ENCODE data around the gene MCAM. TPM values are rescaled to one million over a fixed set of nuclear protein-coding genes. Genes with fewer than 3 reads are reported as not detected.

Gene MCAM
- total RNA-seq, 2 experiments from 2014 or later, result 1.0 to 1.4 TPM

- no peaks in the 10 kb centered on the region for H3K9me3 Mint-ChIP-seq
- H3K27ac Mint-ChIP-seq, result no peak overlapping the region
- DNase-seq, result peak; percentile 19
- POLR2A ChIA-PET, result no interaction called here
- CTCF ChIA-PET, result interaction anchor here (0.5 to 1.8 kb wide), 12 partner anchors 8 to 168 kb away, joined by 3 to 7 read pairs (median 3); no protein-coding TSS in a partner anchor
- H3K4me3 Mint-ChIP-seq, result no peak overlapping the region
- H3K4me1 Mint-ChIP-seq, result peaks cover 50% of the 10 kb centered on the region
- peaks cover 15% of the 10 kb centered on the region for H3K36me3 Mint-ChIP-seq (ENCODE audit: low read depth)
- no peaks in the 10 kb centered on the region for H3K27me3 Mint-ChIP-seq
These were observed 54.1 kb downstream of the MCAM start for GRCh38 chr11:119262668-119263351.

DNA sequence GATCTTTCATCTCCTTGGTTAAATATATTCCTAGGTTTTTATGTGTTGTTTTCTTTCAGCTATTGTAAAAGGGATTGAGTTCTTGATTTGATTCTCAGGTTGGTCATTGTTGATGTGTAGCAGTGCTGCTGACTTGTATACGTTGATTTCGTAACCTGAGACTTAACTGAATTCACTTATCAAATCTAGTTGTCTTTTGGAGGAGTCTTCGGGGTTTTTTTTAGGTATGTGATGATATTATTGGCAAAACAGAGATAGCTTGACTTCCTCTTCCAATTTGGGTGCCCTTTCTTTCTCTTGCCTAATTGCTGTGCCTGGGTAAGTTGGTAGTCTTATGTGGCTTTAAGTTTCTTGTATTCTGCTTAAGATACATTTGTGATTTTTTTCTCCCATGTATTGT is 57.9 kb downstream of the MCAM start:
- CTCF ChIA-PET, result interaction anchor here (0.5 to 1.8 kb wide), 4 partner anchors 22 to 64 kb away, joined by 3 to 5 read pairs (median 4); partner anchors contain the start of gene CBL
- H3K4me3 Mint-ChIP-seq, result no peak overlapping the region

More for the DNA sequence above, 57.9 kb downstream of the MCAM start:
- H3K36me3 Mint-ChIP-seq (ENCODE audit: low read depth), result peaks cover 16% of the 10 kb centered on the region
- H3K4me1 Mint-ChIP-seq, result peaks cover 43% of the 10 kb centered on the region
- no peaks in the 10 kb centered on the region for H3K27me3 Mint-ChIP-seq
- POLR2A ChIA-PET, result no interaction called here
- no peak for DNase-seq
- H3K9me3 Mint-ChIP-seq, result no peaks in the 10 kb centered on the region
- H3K27ac Mint-ChIP-seq, result no peak overlapping the region

Small RNAs within 50 kb of the gene (microRNA-seq; reads per million reads assigned to microRNA genes)
- not detected for gene MIR6756 (ENCODE audit: borderline microRNAs expressed, borderline replicate concordance)

Other genes starting within 250 kb of the MCAM start
- gene VPS11, start 249.3 kb downstream of the MCAM start, total RNA-seq, result 10 to 100 TPM; 39.7 to 40.0 TPM
- 10 to 100 TPM; 21.6 to 23.2 TPM for gene HMBS, start 232.2 kb downstream of the MCAM start, total RNA-seq
- gene DPAGT1, start 215.3 kb downstream of the MCAM start, total RNA-seq, result 10 to 100 TPM; 48.7 to 60.3 TPM
- gene C2CD2L, start 209.8 kb downstream of the MCAM start, total RNA-seq, result 10 to 100 TPM; 28.4 to 30.0 TPM
- 10 to 100 TPM; 47.6 to 48.0 TPM for gene HINFP, start 195.6 kb downstream of the MCAM start, total RNA-seq
- under 1 TPM in 1 of 2 experiments, not detected in 1; 0.15 TPM for gene ABCG4, start 168.1 kb downstream of the MCAM start, total RNA-seq
- gene NLRX1, start 148.4 kb downstream of the MCAM start, total RNA-seq, result 10 to 100 TPM; 24.2 to 28.5 TPM
- gene NHERF4, start 131.7 kb downstream of the MCAM start, total RNA-seq, result under 1 TPM; 0.57 to 0.58 TPM
- 10 to 100 TPM; 45.1 to 53.9 TPM for gene CBL, start 110.8 kb downstream of the MCAM start, total RNA-seq
- 10 to 100 TPM; 38.3 to 38.8 TPM for gene RNF26, start 17.4 kb upstream of the MCAM start, total RNA-seq
- gene C1QTNF5, start 23.8 kb upstream of the MCAM start, total RNA-seq, result not detected
- not detected for gene MFRP, start 29.6 kb upstream of the MCAM start, total RNA-seq
- gene USP2, start 64.6 kb upstream of the MCAM start, total RNA-seq, result under 1 TPM; 0.17 to 0.22 TPM
- under 1 TPM in 1 of 2 experiments, not detected in 1; 0.15 TPM for gene THY1, start 106.0 kb upstream of the MCAM start, total RNA-seq